ENCODE results near the gene C16orf78. TPM values are rescaled to one million over a fixed set of nuclear protein-coding genes. Genes with fewer than 3 reads are reported as not detected.

Gene C16orf78
- total and polyA plus RNA-seq, 2 of the 4 experiments (the other 2 are of a cell fraction) = not detected

DNA sequence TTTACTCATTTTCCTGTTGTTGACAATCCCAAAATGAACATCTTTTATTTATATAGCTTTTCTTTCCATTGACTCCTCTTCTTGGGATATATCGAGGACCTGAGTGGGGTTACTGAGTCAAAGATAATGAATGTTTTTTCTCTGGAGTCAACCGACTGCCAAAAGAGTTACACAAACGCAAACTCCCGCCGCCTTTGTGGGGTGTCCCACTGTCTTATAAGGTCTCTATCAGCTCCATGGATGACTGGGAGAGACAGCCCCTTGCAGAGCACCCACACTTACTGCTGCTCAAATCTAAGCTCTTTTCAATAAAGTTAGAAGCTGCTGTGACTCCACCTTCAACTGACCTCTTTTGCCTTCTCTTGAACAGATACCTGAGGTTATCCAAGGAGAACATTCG, 25.2 kb downstream of the C16orf78 start:
- no peaks in the 10 kb centered on the region for H3K27me3 ChIP-seq (ENCODE audit: control insufficient read depth, insufficient read depth, low read length)
- TF ChIP-seq RFX5 (IDR thresholded peaks at IDR 0.05; ENCODE audit: low read depth, low read length) (no peak), MAFK (IDR thresholded peaks at IDR 0.05; ENCODE audit: low read depth, low read length) (no peak), MXI1 (IDR thresholded peaks at IDR 0.05; ENCODE audit: borderline replicate concordance, low read depth, low read length) (no peak), POLR2A (IDR thresholded peaks at IDR 0.05; ENCODE audit: low read depth, low read length) (no peak), BHLHE40 (IDR thresholded peaks at IDR 0.05; ENCODE audit: low read depth, low read length) (no peak), MAZ (IDR thresholded peaks at IDR 0.05; ENCODE audit: borderline replicate concordance, low read depth, low read length) (no peak), SMC3 (IDR thresholded peaks at IDR 0.05; ENCODE audit: low read depth, low read length) (no peak), NFE2L2 (IDR thresholded peaks at IDR 0.05; ENCODE audit: low read depth, low read length) (no peak), CHD1 (IDR thresholded peaks at IDR 0.05; ENCODE audit: low read depth, low read length) (no peak), FOS (IDR thresholded peaks at IDR 0.05; ENCODE audit: low read depth, low read length) (no peak), CEBPB (IDR thresholded peaks at IDR 0.05; ENCODE audit: low read depth, low read length) (no peak), RCOR1 (IDR thresholded peaks at IDR 0.05; ENCODE audit: insufficient replicate concordance, low read length) (no peak), RAD21 (IDR thresholded peaks at IDR 0.05; ENCODE audit: low read length) (no peak)
- TF ChIP-seq, protein P1, sequence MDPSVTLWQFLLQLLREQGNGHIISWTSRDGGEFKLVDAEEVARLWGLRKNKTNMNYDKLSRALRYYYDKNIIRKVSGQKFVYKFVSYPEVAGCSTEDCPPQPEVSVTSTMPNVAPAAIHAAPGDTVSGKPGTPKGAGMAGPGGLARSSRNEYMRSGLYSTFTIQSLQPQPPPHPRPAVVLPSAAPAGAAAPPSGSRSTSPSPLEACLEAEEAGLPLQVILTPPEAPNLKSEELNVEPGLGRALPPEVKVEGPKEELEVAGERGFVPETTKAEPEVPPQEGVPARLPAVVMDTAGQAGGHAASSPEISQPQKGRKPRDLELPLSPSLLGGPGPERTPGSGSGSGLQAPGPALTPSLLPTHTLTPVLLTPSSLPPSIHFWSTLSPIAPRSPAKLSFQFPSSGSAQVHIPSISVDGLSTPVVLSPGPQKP (IDR thresholded peaks at IDR 0.05; ENCODE audit: borderline replicate concordance, low read depth, low read length) = no peak
- TF ChIP-seq, protein P2, sequence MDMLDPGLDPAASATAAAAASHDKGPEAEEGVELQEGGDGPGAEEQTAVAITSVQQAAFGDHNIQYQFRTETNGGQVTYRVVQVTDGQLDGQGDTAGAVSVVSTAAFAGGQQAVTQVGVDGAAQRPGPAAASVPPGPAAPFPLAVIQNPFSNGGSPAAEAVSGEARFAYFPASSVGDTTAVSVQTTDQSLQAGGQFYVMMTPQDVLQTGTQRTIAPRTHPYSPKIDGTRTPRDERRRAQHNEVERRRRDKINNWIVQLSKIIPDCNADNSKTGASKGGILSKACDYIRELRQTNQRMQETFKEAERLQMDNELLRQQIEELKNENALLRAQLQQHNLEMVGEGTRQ (IDR thresholded peaks at IDR 0.05; ENCODE audit: low read depth, low read length) = no peak
- TF ChIP-seq, protein P3, sequence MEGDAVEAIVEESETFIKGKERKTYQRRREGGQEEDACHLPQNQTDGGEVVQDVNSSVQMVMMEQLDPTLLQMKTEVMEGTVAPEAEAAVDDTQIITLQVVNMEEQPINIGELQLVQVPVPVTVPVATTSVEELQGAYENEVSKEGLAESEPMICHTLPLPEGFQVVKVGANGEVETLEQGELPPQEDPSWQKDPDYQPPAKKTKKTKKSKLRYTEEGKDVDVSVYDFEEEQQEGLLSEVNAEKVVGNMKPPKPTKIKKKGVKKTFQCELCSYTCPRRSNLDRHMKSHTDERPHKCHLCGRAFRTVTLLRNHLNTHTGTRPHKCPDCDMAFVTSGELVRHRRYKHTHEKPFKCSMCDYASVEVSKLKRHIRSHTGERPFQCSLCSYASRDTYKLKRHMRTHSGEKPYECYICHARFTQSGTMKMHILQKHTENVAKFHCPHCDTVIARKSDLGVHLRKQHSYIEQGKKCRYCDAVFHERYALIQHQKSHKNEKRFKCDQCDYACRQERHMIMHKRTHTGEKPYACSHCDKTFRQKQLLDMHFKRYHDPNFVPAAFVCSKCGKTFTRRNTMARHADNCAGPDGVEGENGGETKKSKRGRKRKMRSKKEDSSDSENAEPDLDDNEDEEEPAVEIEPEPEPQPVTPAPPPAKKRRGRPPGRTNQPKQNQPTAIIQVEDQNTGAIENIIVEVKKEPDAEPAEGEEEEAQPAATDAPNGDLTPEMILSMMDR (conservative IDR thresholded peaks at IDR 0.05; ENCODE audit: low read depth, low read length) = no peak
- intact Hi-C loops (cut with micrococcal nuclease) = no loop called here
- H2AFZ ChIP-seq (replicated peaks; ENCODE audit: low read length, poor library complexity) = no peak overlapping the region
- DNase-seq = no peak
- H3K56ac ChIP-seq (ENCODE audit: extremely low read depth, insufficient read depth, low read length) = no peak overlapping the region
- H3K79me1 ChIP-seq (ENCODE audit: low read depth in 1 of 2, low read length in 2 of 2) = no peaks in the 10 kb centered on the region
- no peak overlapping the region for H3K4ac ChIP-seq (ENCODE audit: low read depth, low read length)
- no peak overlapping the region for H3K4me2 ChIP-seq (ENCODE audit: low read depth, low read length)
- H2AK9ac ChIP-seq (replicated peaks; ENCODE audit: low read depth, low read length, poor library complexity) = no peak overlapping the region
- no peaks in the 10 kb centered on the region for H3K36me3 ChIP-seq (ENCODE audit: control insufficient read depth, insufficient read depth, low read length)
- H3K4me1 ChIP-seq (ENCODE audit: control insufficient read depth, insufficient read depth, low read length) = no peaks in the 10 kb centered on the region
- H3K9ac ChIP-seq (ENCODE audit: low read depth, low read length) = no peak overlapping the region
- POLR2A ChIA-PET (ENCODE audit: unreplicated experiment) = no interaction called here
- H3K27ac ChIP-seq (ENCODE audit: insufficient read depth, low read length) = no peak overlapping the region
- no peak overlapping the region for H2BK120ac ChIP-seq (ENCODE audit: low read depth, low read length)
- no peak overlapping the region for H2AK5ac ChIP-seq (ENCODE audit: low read depth, low read length)
- no CpG with 5 or more reads among the region's 6 CpGs for WGBS, 2 experiments (ENCODE audit: extremely low coverage in 2 of 2, insufficient read length in 1 of 2)
- H2BK15ac ChIP-seq (ENCODE audit: low read depth, low read length) = no peak overlapping the region
- no peaks in the 10 kb centered on the region; the same call in 1 of the 2 replicates for H3K9me3 ChIP-seq (ENCODE audit: control insufficient read depth, insufficient read depth, low read length)
- H4K5ac ChIP-seq (ENCODE audit: low read depth, low read length) = no peak overlapping the region
- dilution Hi-C loops (cut with HindIII; ENCODE audit: low sequenced_read_pairs, unreplicated experiment) = no loop called here
- no peaks in the 10 kb centered on the region for H4K20me1 ChIP-seq (ENCODE audit: insufficient read depth, low read length)
- H4K91ac ChIP-seq (ENCODE audit: insufficient read depth, low read depth, low read length) = no peak overlapping the region
- no peak for ATAC-seq (ENCODE audit: low read depth)
- no peak overlapping the region for H3K18ac ChIP-seq (ENCODE audit: low read depth, low read length)
- no peak overlapping the region for H3K23ac ChIP-seq (ENCODE audit: low read depth, low read length)
- no peaks in the 10 kb centered on the region for H3K9me1 ChIP-seq (ENCODE audit: insufficient read depth, low read length)
- CTCF ChIA-PET = no interaction called here
- H3K4me3 ChIP-seq (ENCODE audit: insufficient read depth, low read depth, low read length) = no peak overlapping the region
- no peak overlapping the region for H4K8ac ChIP-seq (ENCODE audit: low read depth in 2 of 2, low read length in 2 of 2)
- BruUV-seq (replicated peaks) = no TSS peak
- in situ Hi-C loops (cut with MboI; ENCODE audit: low sequenced_read_pairs) = no loop called here
- no peak overlapping the region for H2BK20ac ChIP-seq (ENCODE audit: low read depth, low read length)
- H3K14ac ChIP-seq (replicated peaks; ENCODE audit: low read depth, low read length) = no peak overlapping the region
- H2BK5ac ChIP-seq (ENCODE audit: low read depth, low read length, poor library complexity, severe bottlenecking) = no peak overlapping the region
